Common myeloid progenitor, CD34-positive (primary cell): Measurements from ENCODE around the gene NXPH3. TPM values are rescaled to one million over a fixed set of nuclear protein-coding genes. Genes with fewer than 3 reads are reported as not detected.

ENCODE experiments used
- CTCF ChIA-PET: fragments of 350-600 bp; sonication (Branson Sonifier 250); formaldehyde crosslinking; loops from one replicate; lab custom pipeline; 2021; ENCODE audit warnings: antibody characterized with exemption; lab: Charles Lee
- POLR2A ChIA-PET: fragments of 350-600 bp; sonication (Branson Sonifier 250); formaldehyde crosslinking; loops from one replicate; lab custom pipeline; 2021; ENCODE audit warnings: antibody characterized with exemption; lab: Charles Lee
- DNase-seq, 3 donors: peaks; one replicate each; pipeline versions ENCODE4 v3.0.0 to v3.0.0-alpha.2; 2013
- H3K27ac ChIP-seq, 2 experiments: 1 replicate in 1 of 2; 2 replicates in 1 of 2; pipeline ENCODE4 v1.7.0; 2013; ENCODE audit warnings: inconsistent platforms in 2 of 2, low read length in 2 of 2, mild to moderate bottlenecking in 2 of 2, low read depth in 1 of 2, moderate library complexity in 1 of 2; ENCODE audit not compliant: severe bottlenecking in 2 of 2, insufficient read depth in 1 of 2, poor library complexity in 1 of 2
- H3K27me3 ChIP-seq, 5 experiments: replicated peaks in 2 of 5; 1 replicate in 3 of 5; 2 replicates in 2 of 5; pipeline versions ENCODE4 v1.6.1 to v1.7.0; 2013; ENCODE audit warnings: low read length in 4 of 5, mild to moderate bottlenecking in 2 of 5, moderate library complexity in 2 of 5, inconsistent platforms in 1 of 5; ENCODE audit not compliant: insufficient read depth in 5 of 5, control insufficient read depth in 4 of 5
- H3K36me3 ChIP-seq, 4 experiments: 1 replicate in 2 of 4; 2 replicates in 2 of 4; pipeline versions ENCODE4 v1.6.1 to v1.7.0; 2013; ENCODE audit warnings: low read length in 3 of 4, control low read depth in 1 of 4, mild to moderate bottlenecking in 1 of 4; ENCODE audit not compliant: control insufficient read depth in 4 of 4, insufficient read depth in 4 of 4
- H3K4me1 ChIP-seq, 4 experiments: 1 replicate in 3 of 4; 2 replicates in 1 of 4; pipeline versions ENCODE4 v1.6.1 to v1.7.1; 2013; ENCODE audit warnings: low read length in 3 of 4, mild to moderate bottlenecking in 3 of 4, control low read depth in 1 of 4, inconsistent platforms in 1 of 4, moderate library complexity in 1 of 4; ENCODE audit not compliant: control insufficient read depth in 4 of 4, insufficient read depth in 4 of 4; ENCODE audit errors: control extremely low read depth in 1 of 4
- H3K4me3 ChIP-seq, 7 experiments: 1 replicate in 4 of 7; 2 replicates in 3 of 7; pipeline versions ENCODE4 v1.5.1 to v1.7.0; 2013; ENCODE audit warnings: mild to moderate bottlenecking in 7 of 7, low read length in 6 of 7, moderate library complexity in 6 of 7, inconsistent platforms in 2 of 7, low read depth in 2 of 7, control low read depth in 1 of 7; ENCODE audit not compliant: insufficient read depth in 4 of 7, control insufficient read depth in 1 of 7; ENCODE audit errors: extremely low read depth in 1 of 7
- H3K9me3 ChIP-seq, 5 experiments: 1 replicate in 4 of 5; 2 replicates in 1 of 5; pipeline versions ENCODE4 v1.6.1 to v1.7.1; 2013; ENCODE audit warnings: low read length in 4 of 5, mild to moderate bottlenecking in 2 of 5, inconsistent platforms in 1 of 5, low read depth in 1 of 5, moderate library complexity in 1 of 5; ENCODE audit not compliant: control insufficient read depth in 4 of 5, insufficient read depth in 2 of 5; ENCODE audit errors: control extremely low read depth in 1 of 5
- WGBS: methylation state at CpG from one replicate; pipeline ENCODE4 v1.1.5; 2013; ENCODE audit not compliant: insufficient coverage; 5-methylcytosine and 5-hydroxymethylcytosine counted together
- polyA plus RNA-seq: library from polyadenylated mRNA; unstranded; fragments of 120-200 nt; gene quantifications from one replicate; pipeline ENCODE4 v1.2.1, GENCODE V29; 2013

NXPH3 gene
- 0.07 TPM for polyA plus RNA-seq

DNA sequence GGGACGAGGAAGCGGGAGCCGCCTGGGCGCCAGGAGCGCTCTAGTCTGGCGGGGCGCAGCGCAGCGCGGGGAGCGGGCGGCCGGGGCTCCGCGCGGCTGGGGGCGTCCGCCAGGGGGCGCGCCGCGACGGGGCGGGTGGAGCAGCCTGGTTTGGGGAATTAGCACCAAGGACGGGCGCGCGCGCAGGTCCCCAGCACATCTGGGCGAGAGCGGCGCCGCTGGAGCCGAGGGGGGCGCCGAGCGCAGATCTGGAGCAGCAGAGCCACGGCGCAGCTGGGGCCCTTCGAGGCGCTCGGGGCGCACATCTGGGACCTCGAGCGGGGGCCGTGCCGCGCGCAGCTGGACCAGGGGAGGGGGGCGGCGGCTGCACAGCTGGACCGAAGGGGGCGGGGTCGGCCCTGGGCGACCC is at the start of gene NXPH3:
Gene NXPH3, plus strand, starts transcription at position 193 of the 409 bp plus-strand sequence. CDS start 349 bp downstream, outside the sequence.
- peaks cover 0 to 61% (median 30%) of the 10 kb centered on the region in 5 experiments for H3K27me3 ChIP-seq
- ChIA-PET CTCF (interaction anchor here (1.0 to 9.3 kb wide), 9 partner anchors 12 to 422 kb away, joined by 3 to 277 read pairs (median 4); partner anchors contain the start of gene SLC35B1), POLR2A (interaction anchor here (0.6 to 1.2 kb wide), 4 partner anchors 14 to 133 kb away, joined by 3 to 5 read pairs (median 4); partner anchors contain the start of gene SLC35B1)
- no peaks in the 10 kb centered on the region for H3K36me3 ChIP-seq
- WGBS = under 1% methylated on average over 55 of the region's 55 CpGs
- peak within 1 kb of the TSS; percentile 35 to 80 (median 65) for H3K4me3 ChIP-seq
- H3K4me1 ChIP-seq = peaks cover 0 to 18% (median 17%) of the 10 kb centered on the region in 4 experiments
- no peaks in the 10 kb centered on the region for H3K9me3 ChIP-seq
- H3K27ac ChIP-seq = no peak within 1 kb of the TSS
- DNase-seq = peak; percentile 68 to 85 (median 82)

DNA sequence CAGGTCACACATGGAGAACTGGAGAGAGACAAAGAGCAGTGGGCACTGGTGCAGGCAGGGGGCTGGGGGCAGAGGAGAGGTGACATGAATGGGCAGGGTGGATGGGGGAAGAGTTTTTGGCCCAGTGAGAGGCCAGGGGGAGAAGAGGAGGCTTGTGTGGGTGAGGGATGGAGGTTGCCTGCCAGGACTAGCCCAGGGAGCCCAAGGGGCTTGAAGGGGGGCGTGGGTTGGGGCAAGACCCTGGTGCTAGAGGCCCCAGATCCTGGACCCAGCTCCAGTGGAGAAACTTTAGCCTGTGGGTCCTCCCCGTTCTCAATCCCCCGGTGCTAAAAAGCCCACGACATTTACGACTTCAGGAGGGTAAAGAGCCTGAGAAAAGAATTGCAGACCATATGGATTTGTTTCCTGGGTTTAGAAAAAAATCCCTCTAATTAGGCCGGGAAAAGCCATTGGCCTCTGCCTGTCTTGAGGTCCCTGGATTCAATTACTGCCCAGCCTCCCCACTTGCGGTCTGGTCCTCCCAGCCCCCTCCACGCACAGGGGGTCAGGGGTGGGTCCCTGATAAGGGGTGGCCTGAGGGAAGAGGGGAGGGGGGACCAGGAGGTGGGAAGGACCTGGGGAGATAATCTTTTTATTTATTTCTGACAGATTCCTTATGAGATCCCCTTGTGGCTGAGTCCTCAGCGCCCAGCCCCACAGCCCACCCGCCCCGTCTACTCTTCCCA is 47.6 kb upstream of the NXPH3 start:
- Histone ChIP-seq H3K9me3 (no peaks in the 10 kb centered on the region), H3K27ac (no peak overlapping the region), H3K36me3 (no peaks in the 10 kb centered on the region), H3K4me1 (peaks cover 0 to 12% (median 4%) of the 10 kb centered on the region in 4 experiments), H3K27me3 (peaks cover 0 to 9% (median 0%) of the 10 kb centered on the region in 5 experiments), H3K4me3 (no peak overlapping the region)
- 93% methylated on average over 9 of the region's 11 CpGs for WGBS
- POLR2A ChIA-PET = no interaction called here
- DNase-seq = no peak
- CTCF ChIA-PET = interaction anchor here (1.5 kb wide), 1 partner anchor 28 kb away, joined by 5 read pairs; no protein-coding TSS in a partner anchor

DNA sequence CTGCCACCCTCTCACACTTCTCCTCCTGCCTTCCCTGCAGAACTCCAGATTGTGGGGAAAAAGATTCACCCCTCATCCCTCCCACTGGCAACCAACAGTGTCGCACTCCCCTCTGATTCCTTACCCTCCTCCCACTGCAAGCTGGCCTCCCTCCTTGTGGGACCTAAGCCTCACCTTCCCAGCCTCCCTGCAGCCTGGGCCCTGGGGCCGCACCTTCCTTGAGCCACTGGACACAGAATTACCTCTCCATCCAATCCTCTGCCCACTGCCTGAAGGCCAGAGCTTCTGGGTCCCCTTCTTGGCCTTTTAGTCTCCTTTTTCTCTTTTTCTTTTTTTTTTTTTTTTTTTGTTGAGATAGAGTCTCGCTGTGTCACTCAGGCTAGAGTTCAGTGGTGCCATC is 46.7 kb upstream of the NXPH3 start:
- Histone ChIP-seq H3K36me3 (no peaks in the 10 kb centered on the region), H3K4me3 (no peak overlapping the region), H3K27me3 (peaks cover 0 to 14% (median 2%) of the 10 kb centered on the region in 5 experiments), H3K4me1 (peaks cover 0 to 4% (median 1%) of the 10 kb centered on the region in 4 experiments), H3K9me3 (no peaks in the 10 kb centered on the region), H3K27ac (no peak overlapping the region)
- DNase-seq = no peak
- 94% methylated on average over 2 of the region's 3 CpGs for WGBS
- ChIA-PET CTCF (interaction anchor here (1.3 kb wide), 1 partner anchor 121 kb away, joined by 3 read pairs; no protein-coding TSS in a partner anchor), POLR2A (no interaction called here)

DNA sequence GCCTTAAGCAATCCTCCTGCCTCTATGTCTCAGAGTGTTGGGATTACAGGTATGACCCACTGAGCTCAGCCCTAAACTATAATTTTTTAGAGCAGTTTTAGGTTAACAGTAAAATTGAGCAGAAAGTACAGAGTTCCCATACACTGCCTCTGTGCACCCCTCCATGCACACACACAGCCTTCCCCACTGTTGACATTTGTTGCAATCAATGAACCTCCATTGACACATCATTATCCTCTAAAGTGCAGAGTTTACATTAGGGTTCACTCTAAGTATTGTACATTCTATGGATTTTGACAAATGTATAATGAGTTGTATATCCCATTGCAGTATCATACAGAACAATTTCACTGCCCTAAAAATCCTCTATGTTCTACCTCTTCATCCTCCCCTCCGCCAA is 45.6 kb upstream of the NXPH3 start:
- Histone ChIP-seq H3K36me3 (no peaks in the 10 kb centered on the region), H3K27me3 (peaks cover 0 to 14% (median 2%) of the 10 kb centered on the region in 5 experiments), H3K4me1 (no peaks in the 10 kb centered on the region), H3K27ac (no peak overlapping the region), H3K9me3 (no peaks in the 10 kb centered on the region), H3K4me3 (no peak overlapping the region)
- no CpG with 5 or more reads among the region's 1 CpG for WGBS
- DNase-seq = no peak
- POLR2A ChIA-PET = no interaction called here
- CTCF ChIA-PET = interaction anchor here (1.3 kb wide), 1 partner anchor 122 kb away, joined by 3 read pairs; no protein-coding TSS in a partner anchor

DNA sequence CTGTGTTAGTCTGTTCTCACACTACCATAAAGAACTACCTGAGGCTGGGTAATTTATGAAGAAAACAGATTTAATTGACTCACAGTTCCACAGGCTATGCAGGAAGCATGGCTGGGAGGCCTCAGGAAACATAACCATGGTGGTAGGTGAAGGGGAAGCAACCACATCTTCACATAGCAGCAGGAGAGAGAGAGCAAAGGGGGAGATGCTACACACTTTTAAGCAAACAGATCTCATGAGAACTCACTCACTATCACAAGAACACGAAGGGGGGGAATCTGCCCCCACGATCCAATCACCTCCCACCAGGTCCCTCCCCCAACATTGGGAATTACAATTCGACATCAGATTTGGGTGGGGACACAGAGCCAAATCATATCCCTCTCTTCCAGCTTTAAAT is 31.8 kb upstream of the NXPH3 start:
- ChIA-PET POLR2A (no interaction called here), CTCF (interaction anchor here (2.0 kb wide), 1 partner anchor 12 kb away, joined by 9 read pairs; no protein-coding TSS in a partner anchor)
- Histone ChIP-seq H3K9me3 (peaks cover 0 to 15% (median 0%) of the 10 kb centered on the region in 5 experiments), H3K36me3 (no peaks in the 10 kb centered on the region), H3K27me3 (no peaks in the 10 kb centered on the region), H3K4me3 (no peak overlapping the region), H3K27ac (no peak overlapping the region), H3K4me1 (no peaks in the 10 kb centered on the region)
- WGBS = 100% methylated on average over 1 of the region's 3 CpGs
- DNase-seq = no peak

DNA sequence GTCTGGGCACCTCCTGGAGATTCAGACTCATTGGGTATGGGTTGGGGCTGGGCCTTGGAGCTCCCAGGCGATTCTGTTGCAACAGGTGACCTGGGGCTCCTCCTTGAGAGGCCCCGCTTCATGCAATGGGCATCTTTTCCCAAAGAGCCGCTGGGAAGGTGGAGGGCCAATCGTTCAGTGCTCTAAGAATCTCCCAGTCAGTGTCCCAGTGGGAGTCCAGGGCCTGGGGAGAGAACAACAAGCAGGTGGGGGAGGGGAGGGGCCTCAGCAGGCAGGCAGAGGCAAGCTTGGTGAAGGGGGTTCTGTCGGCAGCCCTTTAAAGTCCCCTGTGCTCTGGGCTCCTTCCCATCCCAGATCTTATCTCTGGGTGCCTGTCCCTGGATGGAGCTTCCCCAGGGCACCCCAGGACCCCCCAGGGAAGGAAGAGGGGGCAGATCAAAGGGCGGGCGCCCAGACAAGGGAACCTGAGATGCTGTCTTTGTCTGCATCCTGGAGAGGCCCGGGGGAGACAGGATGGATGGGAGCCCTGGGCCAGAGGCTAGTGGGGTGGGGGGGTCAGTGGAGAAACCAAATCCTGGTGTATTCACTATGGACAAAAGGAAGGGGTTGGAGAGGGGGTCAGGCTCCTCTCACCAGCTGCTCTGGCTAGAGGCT is 30.5 kb upstream of the NXPH3 start:
- Histone ChIP-seq H3K27ac (no peak overlapping the region), H3K4me3 (no peak overlapping the region), H3K27me3 (no peaks in the 10 kb centered on the region), H3K36me3 (no peaks in the 10 kb centered on the region), H3K4me1 (no peaks in the 10 kb centered on the region), H3K9me3 (peaks cover 0 to 15% (median 0%) of the 10 kb centered on the region in 5 experiments)
- CTCF ChIA-PET = interaction anchor here (0.9 to 2.0 kb wide), 3 partner anchors 10 to 132 kb away, joined by 3 to 9 read pairs (median 4); no protein-coding TSS in a partner anchor
- no peak for DNase-seq
- POLR2A ChIA-PET = no interaction called here
- 87% methylated on average over 7 of the region's 8 CpGs for WGBS
